NK-92 treated with Interleukin-12 subunit alpha and Interleukin-12 subunit beta, amount 100 ng/mL, for 24 hours (cell line): ENCODE results near the gene TOLLIP.

Source experiments
- DNase-seq: peaks from one replicate; lab custom pipeline; 2025; lab: John Stamatoyannopoulos, UW

TOLLIP gene

GRCh38 chr11:1297576-1298473 is 11.6 kb downstream of the TOLLIP start:
- DNase-seq, result no peak

DNA sequence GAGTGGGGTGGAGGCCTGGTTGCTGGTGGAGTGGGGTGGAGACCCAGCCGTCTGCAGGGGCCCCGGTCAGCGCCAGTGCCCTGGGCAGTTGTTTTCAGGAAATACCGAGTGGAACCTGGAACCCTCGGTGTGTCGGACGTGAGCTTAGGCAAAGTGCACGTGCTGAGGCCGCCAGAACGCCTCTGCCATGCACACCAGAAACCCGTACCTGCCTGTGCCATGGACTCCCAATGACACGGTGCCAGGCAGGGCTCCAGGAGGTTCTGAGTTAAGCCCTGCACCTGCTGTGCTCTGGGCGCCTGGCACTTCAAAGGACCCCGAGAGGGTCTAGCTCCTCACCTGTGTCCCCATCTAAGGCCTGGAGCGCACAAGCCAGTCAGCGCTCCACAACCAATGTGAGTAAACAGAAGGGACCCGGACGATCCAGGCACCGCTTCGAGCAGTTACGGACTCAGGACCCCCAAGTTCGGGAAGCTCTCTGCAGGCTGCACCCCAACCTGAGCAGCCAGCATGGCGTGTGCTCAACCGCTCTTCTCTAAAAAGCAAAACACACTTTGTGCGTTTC is 12.3 kb downstream of the TOLLIP start:
- no peak for DNase-seq

- DNase-seq, result no peak
Observed at GRCh38 chr11:1296287-1296686, 13.1 kb downstream of the TOLLIP start.

DNA sequence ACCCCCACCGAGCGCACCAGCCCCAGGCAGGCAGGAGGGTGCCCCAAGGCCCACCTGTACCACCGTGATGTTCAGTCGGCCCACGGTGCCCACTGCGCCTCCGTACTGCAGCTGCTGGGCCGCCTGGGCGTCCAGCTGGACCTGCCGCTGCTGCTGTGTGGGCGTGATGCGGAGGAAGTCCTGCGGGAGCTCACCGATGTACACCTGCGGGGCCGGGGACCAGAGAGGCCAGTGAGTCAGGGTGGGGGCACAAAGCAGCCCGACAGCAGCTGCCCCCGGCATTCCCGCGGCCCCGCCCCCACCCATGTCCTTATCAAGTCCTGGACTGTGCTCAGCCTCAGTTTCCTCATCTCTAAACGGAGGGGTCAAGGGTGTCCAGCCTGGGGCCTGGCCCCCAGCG is 13.8 kb downstream of the TOLLIP start:
- no peak for DNase-seq

- DNase-seq, result no peak
Observed at GRCh38 chr11:1295086-1295485, 14.3 kb downstream of the TOLLIP start.

- no peak for DNase-seq
Observed at GRCh38 chr11:1293619-1294015, 15.8 kb downstream of the TOLLIP start.

DNA sequence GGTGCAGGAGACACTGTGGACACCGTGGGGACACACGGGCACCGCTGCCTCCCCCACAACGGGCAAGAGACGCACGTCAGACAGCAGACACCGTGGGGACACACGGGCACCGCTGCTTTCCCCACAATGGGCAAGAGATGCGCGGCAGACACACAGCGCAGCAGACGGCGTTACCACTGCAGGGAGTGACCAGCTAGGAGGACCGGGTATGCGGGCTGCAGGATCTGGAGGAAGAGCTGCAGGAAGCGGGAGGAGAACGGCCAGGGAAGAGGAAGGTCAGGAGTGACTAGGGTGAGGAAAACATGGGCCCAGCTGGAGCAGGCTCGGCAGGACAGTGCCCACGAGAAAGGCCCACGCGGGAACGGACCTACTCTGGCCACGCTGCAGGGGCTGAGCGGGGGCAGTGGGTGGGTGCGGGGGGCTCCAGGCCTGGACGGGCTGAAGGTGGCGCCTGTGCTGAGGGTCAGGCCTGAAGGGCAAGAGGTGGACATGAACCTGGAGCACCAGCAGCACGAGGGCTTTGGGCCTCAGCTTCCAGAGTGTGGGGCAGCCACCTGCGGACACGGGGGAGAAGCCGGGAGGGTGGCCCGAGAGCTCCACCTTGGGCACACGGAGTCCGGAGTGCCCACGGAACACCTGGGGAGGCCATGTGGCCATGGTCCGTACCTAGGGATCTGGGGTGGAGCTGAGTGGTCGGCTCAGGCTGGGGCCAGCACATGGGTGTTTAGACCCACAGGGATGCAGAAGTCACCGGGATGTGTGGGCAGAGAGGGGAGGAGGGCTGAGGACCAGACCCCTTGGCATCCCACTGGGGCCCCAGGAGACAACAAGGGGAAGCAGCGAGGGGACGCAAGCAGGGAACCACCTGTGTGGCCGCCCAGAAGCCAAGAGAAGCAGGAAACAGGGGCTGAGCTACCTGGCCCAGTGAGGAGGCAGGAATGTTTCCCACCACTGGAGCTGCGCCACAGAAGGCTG is 16.5 kb downstream of the TOLLIP start:
- no peak for DNase-seq

- no peak for DNase-seq
Observed at GRCh38 chr11:1292018-1292643, 17.3 kb downstream of the TOLLIP start.

DNA sequence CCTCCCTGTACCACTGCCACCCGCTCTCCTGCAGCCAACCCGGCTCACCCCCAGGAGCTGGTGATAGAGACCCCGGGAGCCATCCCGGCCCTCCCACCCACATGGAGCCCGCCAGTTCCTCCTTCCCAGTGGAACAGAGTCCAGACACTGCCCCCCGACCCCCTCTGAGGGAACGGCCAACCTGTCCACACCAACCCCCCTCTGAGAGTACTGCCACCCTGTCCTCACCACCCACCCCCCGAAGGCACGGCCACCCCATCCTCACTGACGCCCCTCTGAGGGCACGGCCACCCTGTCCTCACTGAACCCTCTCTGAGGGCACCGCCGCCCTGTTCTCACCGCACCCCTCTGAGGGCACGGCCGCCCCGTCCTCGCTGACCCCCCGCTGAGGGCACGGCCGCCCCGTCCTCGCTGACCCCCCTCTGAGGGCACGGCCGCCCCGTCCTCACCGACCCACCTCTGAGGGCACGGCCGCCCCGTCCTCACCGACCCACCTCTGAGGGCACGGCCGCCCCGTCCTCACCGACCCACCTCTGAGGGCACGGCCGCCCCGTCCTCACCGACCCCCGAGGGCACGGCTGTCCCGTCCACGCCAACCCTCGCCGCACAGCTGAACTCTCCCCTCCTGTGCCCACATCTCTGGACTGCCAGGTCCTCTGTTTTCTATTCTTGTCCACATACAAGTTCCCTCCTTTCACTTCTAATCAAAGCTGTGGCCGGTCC is 18.0 kb downstream of the TOLLIP start:
- no peak for DNase-seq

DNA sequence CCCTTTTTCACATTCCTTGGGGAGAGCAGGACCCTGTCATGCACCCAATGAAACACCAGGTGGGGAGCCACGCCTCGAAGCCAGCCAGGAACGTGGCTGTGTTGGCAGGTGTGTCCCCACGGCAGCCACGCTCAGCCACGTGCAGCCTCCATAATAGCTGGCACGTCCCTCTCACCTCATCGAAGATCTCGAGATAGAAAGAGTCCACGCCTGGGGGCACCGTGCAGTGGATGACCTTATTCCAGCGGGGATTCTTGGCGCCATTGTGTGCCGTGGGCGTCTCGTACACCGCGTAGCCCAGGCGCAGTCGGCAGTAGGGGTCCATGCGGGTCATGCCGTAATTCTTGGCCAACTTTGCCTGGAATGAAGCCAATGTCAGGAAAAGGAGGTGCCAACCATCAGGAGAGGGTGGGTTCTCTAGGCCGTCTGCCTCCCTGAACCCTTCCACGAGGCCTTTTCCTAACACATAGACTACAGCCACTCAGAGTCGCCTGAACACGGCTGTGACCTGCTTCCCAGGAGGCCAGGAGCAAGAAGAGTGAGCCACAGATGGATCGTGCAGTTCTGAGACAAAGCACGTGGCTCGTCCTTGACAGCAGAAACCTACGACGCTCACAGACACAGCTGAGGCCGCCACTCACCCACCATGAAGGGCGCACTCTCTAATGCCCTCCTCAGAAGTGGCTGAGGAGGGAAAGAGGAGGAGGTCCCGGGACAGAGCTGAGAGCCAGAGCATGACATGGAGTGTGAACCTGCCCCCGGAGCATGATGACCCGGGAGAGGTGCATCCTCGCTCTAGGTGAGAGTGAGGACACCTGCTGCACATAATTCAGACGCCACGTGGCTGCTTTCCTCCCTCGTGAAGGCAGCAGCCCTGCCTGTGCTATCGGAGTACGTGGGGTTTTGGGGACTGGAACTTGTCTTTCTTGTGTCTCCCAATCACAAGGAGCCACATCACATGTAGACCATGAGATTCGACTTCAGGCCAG is 19.1 kb downstream of the TOLLIP start:
- no peak for DNase-seq

DNA sequence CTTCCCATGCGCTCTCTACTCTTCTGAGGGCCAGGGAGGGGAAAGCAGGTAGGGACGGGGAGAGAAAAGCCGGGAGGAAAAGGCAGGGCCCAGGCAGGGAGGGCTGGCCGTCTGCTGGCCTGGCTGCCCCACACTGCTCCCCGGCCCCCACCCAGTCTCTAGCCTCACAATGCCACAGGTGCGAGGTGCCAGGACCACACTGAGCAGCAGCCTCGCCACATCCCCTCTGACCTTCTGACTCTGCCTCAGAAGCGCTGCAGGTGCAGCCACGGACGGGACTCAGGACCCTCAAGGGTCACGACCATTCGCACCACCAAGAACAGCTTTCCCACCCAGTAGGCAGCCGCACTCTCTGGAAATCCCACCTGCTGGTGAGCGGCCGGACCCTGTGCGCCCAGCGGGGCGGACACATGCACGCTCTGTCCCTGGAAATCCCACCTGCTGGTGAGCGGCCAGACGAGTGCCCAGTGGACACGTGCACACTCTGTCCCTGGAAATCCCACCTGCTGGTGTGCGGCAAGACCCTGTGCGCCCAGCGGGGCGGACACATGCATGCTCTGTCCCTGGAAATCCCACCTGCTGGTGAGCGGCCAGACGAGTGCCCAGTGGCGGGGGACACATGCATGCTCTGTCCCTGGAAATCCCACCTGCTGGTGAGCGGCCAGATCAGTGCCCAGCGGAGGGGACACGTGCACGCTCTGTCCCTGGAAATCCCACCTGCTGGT is 20.1 kb downstream of the TOLLIP start:
- no peak for DNase-seq

DNA sequence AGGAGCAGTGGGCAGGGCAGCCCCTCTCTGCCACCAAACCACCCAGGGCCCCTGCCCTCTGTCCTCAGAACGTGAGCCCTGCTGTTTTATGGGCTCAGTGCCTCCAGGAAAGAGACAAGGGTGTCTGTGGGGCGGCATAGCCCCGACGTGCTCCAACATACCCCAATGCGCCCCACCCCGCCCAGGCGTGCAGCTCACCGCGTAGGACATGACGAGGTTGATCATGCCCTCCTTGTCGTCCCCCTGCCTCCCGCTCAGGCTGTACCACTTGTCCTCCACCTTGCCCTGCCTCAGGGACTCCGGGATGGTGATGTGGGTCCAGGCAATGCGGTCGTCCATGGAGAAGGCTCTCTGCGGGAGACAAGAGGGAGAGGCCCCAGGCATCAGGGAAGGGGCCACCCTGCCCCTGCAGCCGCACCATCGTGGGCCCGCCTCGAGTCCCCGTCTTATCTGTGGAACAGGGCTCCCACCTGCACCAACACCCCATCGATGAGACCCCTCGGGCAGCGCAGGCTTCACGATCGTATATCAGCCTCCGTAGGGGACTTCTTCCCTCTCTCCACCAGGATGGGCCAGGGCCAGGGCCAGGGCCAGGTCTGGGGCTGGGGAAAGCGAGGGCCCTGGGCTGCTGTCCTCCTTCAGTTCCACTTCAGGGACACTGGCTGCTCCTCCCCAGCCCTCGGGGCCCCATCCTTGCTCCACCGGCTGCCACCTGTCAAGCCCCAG is 20.8 kb downstream of the TOLLIP start:
- DNase-seq, result no peak

- no peak for DNase-seq
Observed at GRCh38 chr11:1287928-1288327, 21.5 kb downstream of the TOLLIP start.

- no peak for DNase-seq
Observed at GRCh38 chr11:1285876-1286275, 23.6 kb downstream of the TOLLIP start.

DNA sequence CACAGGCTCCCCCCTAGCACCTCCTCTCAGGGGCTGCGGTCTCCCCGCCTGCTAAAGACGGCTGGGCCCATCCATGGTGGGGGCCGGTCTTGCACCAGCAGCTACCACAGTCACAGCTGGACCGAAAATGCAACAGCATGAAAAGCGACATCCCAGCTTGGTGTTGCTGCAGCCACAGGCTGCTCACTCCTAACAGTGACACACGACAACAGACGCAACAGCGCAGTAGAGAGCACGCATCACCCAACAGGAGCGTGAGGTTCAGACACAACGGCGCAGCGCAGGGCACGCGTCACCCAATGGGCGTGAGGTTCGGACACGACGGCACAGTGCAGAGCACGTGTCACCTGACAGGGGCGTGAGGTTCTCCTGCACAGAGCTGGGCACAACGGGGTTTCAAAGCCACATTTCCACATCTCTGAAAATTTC is 24.1 kb downstream of the TOLLIP start:
- DNase-seq, result no peak

DNA sequence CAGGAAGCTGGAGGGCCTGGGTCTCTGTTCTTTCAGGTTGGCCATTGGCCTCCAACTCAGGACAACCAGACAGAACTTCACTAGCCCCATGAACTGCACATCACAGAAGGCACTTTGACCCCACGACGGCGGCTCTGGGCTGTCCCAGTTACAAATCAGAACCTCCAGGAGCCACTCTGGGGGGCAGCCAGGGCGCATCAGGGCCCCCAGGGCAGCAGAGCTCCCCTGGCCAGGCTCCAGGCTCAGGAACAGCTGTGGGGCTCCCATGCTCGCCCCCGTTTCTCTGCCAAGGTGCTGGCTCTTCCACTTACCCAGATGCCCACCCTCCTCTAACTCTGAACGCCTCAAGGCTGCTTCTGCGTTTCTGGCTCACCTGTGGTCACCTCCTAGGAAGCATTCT is 25.5 kb downstream of the TOLLIP start:
- no peak for DNase-seq

GRCh38 chr11:1283091-1283511 is 26.3 kb downstream of the TOLLIP start:
- DNase-seq, result no peak

DNA sequence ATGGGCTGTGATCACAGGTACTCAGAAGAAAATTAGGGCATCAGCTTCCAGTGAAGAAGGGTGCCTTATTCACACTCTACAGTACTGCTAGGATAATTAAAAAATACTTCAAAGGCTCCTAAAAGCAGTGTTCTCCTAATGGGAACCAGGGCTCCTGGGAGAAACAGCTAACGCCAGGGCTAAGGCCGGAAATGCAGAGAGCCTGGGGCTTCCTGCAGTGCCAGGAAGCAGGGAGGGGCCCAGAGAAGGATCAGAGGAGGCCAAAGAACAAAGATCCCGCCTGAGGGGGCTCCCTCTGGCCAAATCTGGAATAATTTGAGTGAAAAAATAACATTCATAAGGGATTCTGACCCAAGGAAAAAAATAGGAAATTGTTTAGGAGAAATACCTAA is 27.5 kb downstream of the TOLLIP start:
- DNase-seq, result no peak
